Peyer's patch (tissue), 4 donors: ENCODE results near the gene LPAR2.

Source experiments
- POLR2A ChIP-seq, 2 donors: fragments of 450-650 bp; IDR thresholded peaks; one replicate each; pipeline ENCODE4 v1.5.1; 2017; ENCODE audit warnings: antibody characterized with exemption in 2 of 2, mild to moderate bottlenecking in 2 of 2, moderate library complexity in 2 of 2
- TF ChIP-seq, protein P1 (sequence below), 6 experiments: fragments of 450-650 bp in 4 of 6; fragments of 200-600 bp in 2 of 6; sonication (generic) in 1 of 6; IDR thresholded peaks; one replicate each; pipeline ENCODE4 v1.5.1; 2017 to 2019; ENCODE audit warnings: antibody characterized with exemption in 6 of 6, mild to moderate bottlenecking in 3 of 6, moderate library complexity in 1 of 6

DNA sequence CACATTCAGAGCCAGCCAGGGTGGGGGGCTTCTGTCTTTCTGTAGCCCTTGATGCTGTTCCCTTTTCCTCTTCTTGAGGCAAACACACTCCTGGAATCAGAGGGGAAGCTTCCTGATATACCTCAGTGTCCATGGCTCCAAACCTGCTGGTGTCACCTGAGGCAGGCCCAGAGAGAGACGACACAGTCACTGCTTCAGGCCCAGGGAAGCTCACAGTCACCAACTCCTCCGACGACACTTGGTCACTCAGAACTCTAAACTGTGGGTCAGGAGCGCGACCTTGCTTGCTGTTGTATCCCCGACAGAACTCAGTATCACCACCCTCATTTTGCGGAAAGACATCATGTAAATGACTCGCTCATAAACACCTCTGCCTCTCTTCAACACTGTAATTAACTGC, 34.3 kb upstream of the LPAR2 start:
- TF ChIP-seq, protein P1, sequence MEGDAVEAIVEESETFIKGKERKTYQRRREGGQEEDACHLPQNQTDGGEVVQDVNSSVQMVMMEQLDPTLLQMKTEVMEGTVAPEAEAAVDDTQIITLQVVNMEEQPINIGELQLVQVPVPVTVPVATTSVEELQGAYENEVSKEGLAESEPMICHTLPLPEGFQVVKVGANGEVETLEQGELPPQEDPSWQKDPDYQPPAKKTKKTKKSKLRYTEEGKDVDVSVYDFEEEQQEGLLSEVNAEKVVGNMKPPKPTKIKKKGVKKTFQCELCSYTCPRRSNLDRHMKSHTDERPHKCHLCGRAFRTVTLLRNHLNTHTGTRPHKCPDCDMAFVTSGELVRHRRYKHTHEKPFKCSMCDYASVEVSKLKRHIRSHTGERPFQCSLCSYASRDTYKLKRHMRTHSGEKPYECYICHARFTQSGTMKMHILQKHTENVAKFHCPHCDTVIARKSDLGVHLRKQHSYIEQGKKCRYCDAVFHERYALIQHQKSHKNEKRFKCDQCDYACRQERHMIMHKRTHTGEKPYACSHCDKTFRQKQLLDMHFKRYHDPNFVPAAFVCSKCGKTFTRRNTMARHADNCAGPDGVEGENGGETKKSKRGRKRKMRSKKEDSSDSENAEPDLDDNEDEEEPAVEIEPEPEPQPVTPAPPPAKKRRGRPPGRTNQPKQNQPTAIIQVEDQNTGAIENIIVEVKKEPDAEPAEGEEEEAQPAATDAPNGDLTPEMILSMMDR (IDR thresholded peaks at IDR 0.05): no peak
- TF ChIP-seq POLR2A (IDR thresholded peaks at IDR 0.05): no peak
